EH (cell line): Measurements from ENCODE around the gene C2orf92.

Source experiments
- DNase-seq: peaks from one replicate; pipeline ENCODE4 v3.0.0-alpha.2; 2015; ENCODE audit warnings: low read depth

The C2orf92 gene

GRCh38 chr2:97730245-97730644 is 60.7 kb downstream of the C2orf92 start:
- DNase-seq, result peak; percentile 56

- DNase-seq, result no peak
These were observed 61.9 kb downstream of the C2orf92 start for GRCh38 chr2:97731274-97732020.

- DNase-seq, result no peak
These were observed 63.2 kb downstream of the C2orf92 start for GRCh38 chr2:97732436-97733340.

GRCh38 chr2:97733341-97734035 is 64.0 kb downstream of the C2orf92 start:
- DNase-seq, result no peak

- DNase-seq, result no peak
These were observed 64.8 kb downstream of the C2orf92 start for GRCh38 chr2:97734061-97735051.

- no peak for DNase-seq
These were observed 65.6 kb downstream of the C2orf92 start for GRCh38 chr2:97735161-97735561.

- no peak for DNase-seq
These were observed 66.7 kb downstream of the C2orf92 start for GRCh38 chr2:97736185-97736584.

GRCh38 chr2:97736608-97737330 is 67.3 kb downstream of the C2orf92 start:
- DNase-seq, result no peak

- DNase-seq, result no peak
These were observed 68.1 kb downstream of the C2orf92 start for GRCh38 chr2:97737421-97738178.

GRCh38 chr2:97738179-97739019 is 68.9 kb downstream of the C2orf92 start:
- DNase-seq, result no peak

GRCh38 chr2:97739020-97739892 is 69.7 kb downstream of the C2orf92 start:
- no peak for DNase-seq

GRCh38 chr2:97739893-97740245 is 70.4 kb downstream of the C2orf92 start:
- DNase-seq, result no peak

GRCh38 chr2:97740590-97741182 is 71.2 kb downstream of the C2orf92 start:
- peak; percentile 33 for DNase-seq

GRCh38 chr2:97741251-97741650 is 71.7 kb downstream of the C2orf92 start:
- no peak for DNase-seq

- no peak for DNase-seq
These were observed 72.2 kb downstream of the C2orf92 start for GRCh38 chr2:97741686-97742085.

- no peak for DNase-seq
These were observed 72.9 kb downstream of the C2orf92 start for GRCh38 chr2:97742381-97742847.

- DNase-seq, result no peak
These were observed 74.4 kb downstream of the C2orf92 start for GRCh38 chr2:97743913-97744312.
